ENCODE data around the gene PCA3.

- TF ChIP-seq CTCF (IDR thresholded peaks at IDR 0.05), result no peak
- TF ChIP-seq SP1 (CRISPR knock-in tag; conservative IDR thresholded peaks at IDR 0.05), result no peak
- TF ChIP-seq CBFB (CRISPR knock-in tag; IDR thresholded peaks at IDR 0.05; ENCODE audit: low read depth), result no peak
- no peak for TF ChIP-seq ARID4B (CRISPR knock-in tag; IDR thresholded peaks at IDR 0.05; ENCODE audit: borderline replicate concordance)
- no peak for TF ChIP-seq NR2C2 (CRISPR knock-in tag; IDR thresholded peaks at IDR 0.05)
- no peak for TF ChIP-seq ESRRA (CRISPR knock-in tag; IDR thresholded peaks at IDR 0.05; ENCODE audit: borderline replicate concordance)
These were observed 53.3 kb downstream of the PCA3 start for GRCh38 chr9:76817489-76817888.

Data from WTC11 (cell line).